Fibroblast of the aortic adventitia (primary cell): ENCODE results near the gene AFF3. TPM values are rescaled to one million over a fixed set of nuclear protein-coding genes. Genes with fewer than 3 reads are reported as not detected.
"Not testable (repeated sequence)": the region's sequence is repeated elsewhere in the genome, so short reads cannot be mapped to it uniquely, and the experiment has no call there.

Source experiments
- DNase-seq: peaks from one replicate; pipeline ENCODE4 v3.0.0-alpha.2; 2010; ENCODE audit warnings: low read depth
- H3K4me3 ChIP-seq: 2 replicates; pipeline ENCODE4 v1.5.1; 2011; ENCODE audit warnings: low read depth, mild to moderate bottlenecking, control low read depth, low read length, moderate library complexity
- CTCF ChIP-seq: IDR thresholded peaks from 2 replicates; pipeline ENCODE4 v1.5.1; 2011; ENCODE audit warnings: mild to moderate bottlenecking, low read length, control low read depth, inconsistent platforms; ENCODE audit not compliant: insufficient read depth
- total RNA-seq: library from RNA; depleted of rRNA; stranded (reverse); fragments of >200 nt; gene quantifications from 2 replicates; pipeline ENCODE4 v1.2.3, GENCODE V29; 2012; ENCODE audit warnings: low replicate concordance

Gene AFF3
- total RNA-seq, 1 donor: 4.2 TPM

GRCh38 chr2:100174026-100174431 is 31.6 kb upstream of the AFF3 start:
- TF ChIP-seq CTCF: no peak
- H3K4me3 ChIP-seq: no peak overlapping the region
- DNase-seq: no peak

GRCh38 chr2:100166701-100167100 is 24.3 kb upstream of the AFF3 start:
- no peak overlapping the region for H3K4me3 ChIP-seq
- TF ChIP-seq CTCF: no peak
- no peak for DNase-seq

GRCh38 chr2:100163605-100164004 is 21.2 kb upstream of the AFF3 start:
- H3K4me3 ChIP-seq: no peak overlapping the region
- no peak for DNase-seq
- TF ChIP-seq CTCF: no peak

GRCh38 chr2:100161945-100162620 is 19.7 kb upstream of the AFF3 start:
- H3K4me3 ChIP-seq: no peak overlapping the region
- no peak for TF ChIP-seq CTCF
- DNase-seq: no peak

- DNase-seq: no peak
- H3K4me3 ChIP-seq: no peak overlapping the region
- TF ChIP-seq CTCF: no peak
Measured at GRCh38 chr2:100160396-100160795, 18.0 kb upstream of the AFF3 start.

- H3K4me3 ChIP-seq, DNase-seq: not testable (repeated sequence)
Measured at GRCh38 chr2:100151832-100152231, 9.4 kb upstream of the AFF3 start.

- TF ChIP-seq CTCF: no peak
- DNase-seq: no peak
- no peak overlapping the region for H3K4me3 ChIP-seq
Measured at GRCh38 chr2:100151310-100151709, 8.9 kb upstream of the AFF3 start.
